Loucy (cell line): ENCODE data around the gene SPSB1.

ENCODE experiments used
- H2AFZ ChIP-seq: fragments of 200-600 bp; sonication (generic); 2 replicates; pipeline ENCODE4 v1.6.0; 2016; ENCODE audit warnings: antibody characterized with exemption, mild to moderate bottlenecking, low read length, moderate library complexity
- H3F3A ChIP-seq: fragments of 200-600 bp; 2 replicates; pipeline ENCODE4 v1.6.0; 2016; ENCODE audit warnings: antibody characterized with exemption, low read depth, mild to moderate bottlenecking
- H3K27me3 ChIP-seq: fragments of 200-600 bp; sonication (generic); 2 replicates; pipeline ENCODE4 v1.6.1; 2014; ENCODE audit warnings: low read length, mild to moderate bottlenecking; ENCODE audit not compliant: insufficient read depth, poor library complexity, severe bottlenecking
- H3K36me3 ChIP-seq: fragments of 200-600 bp; sonication (generic); 2 replicates; pipeline ENCODE4 v1.6.1; 2016; ENCODE audit warnings: low read length; ENCODE audit not compliant: insufficient read depth
- H3K4me1 ChIP-seq: fragments of 200-600 bp; sonication (generic); 2 replicates; pipeline ENCODE4 v1.5.1; 2014; ENCODE audit warnings: low read length, mild to moderate bottlenecking; ENCODE audit not compliant: insufficient read depth, poor library complexity, severe bottlenecking
- H3K4me2 ChIP-seq: fragments of 200-600 bp; sonication (generic); 2 replicates; pipeline ENCODE4 v1.6.0; 2014; ENCODE audit warnings: antibody characterized with exemption, low read length, low read depth, mild to moderate bottlenecking; ENCODE audit not compliant: poor library complexity, severe bottlenecking
- H3K4me3 ChIP-seq: fragments of 200-600 bp; sonication (generic); 2 replicates; pipeline ENCODE4 v1.5.1; 2014; ENCODE audit warnings: low read length, mild to moderate bottlenecking, mixed read lengths; ENCODE audit not compliant: poor library complexity, severe bottlenecking
- H3K79me2 ChIP-seq: fragments of 200-600 bp; sonication (generic); 2 replicates; pipeline ENCODE4 v1.6.1; 2014; ENCODE audit warnings: low read length; ENCODE audit not compliant: insufficient read depth
- H3K9ac ChIP-seq: fragments of 200-600 bp; sonication (generic); 2 replicates; pipeline ENCODE4 v1.6.0; 2014; ENCODE audit warnings: mild to moderate bottlenecking, low read depth, low read length, moderate library complexity; ENCODE audit not compliant: poor library complexity, severe bottlenecking
- H3K9me2 ChIP-seq: fragments of 200-600 bp; sonication (generic); replicated peaks from 2 replicates; pipeline ENCODE4 v1.6.1; 2016; ENCODE audit warnings: low read depth, low read length, mixed read lengths
- H3K9me3 ChIP-seq: fragments of 200-600 bp; sonication (generic); 2 replicates; pipeline ENCODE4 v1.6.1; 2014; ENCODE audit warnings: mild to moderate bottlenecking, antibody characterized with exemption, low read length, low read depth; ENCODE audit not compliant: insufficient read depth
- H4K20me1 ChIP-seq: fragments of 200-600 bp; sonication (generic); 2 replicates; pipeline ENCODE4 v1.6.0; 2014; ENCODE audit warnings: antibody characterized with exemption, low read length, mild to moderate bottlenecking; ENCODE audit not compliant: insufficient read depth, poor library complexity, severe bottlenecking
- CTCF ChIP-seq: fragments of 200-600 bp; sonication (generic); conservative IDR thresholded peaks from 2 replicates; pipeline ENCODE4 v1.5.1; 2014; ENCODE audit warnings: mild to moderate bottlenecking, antibody characterized with exemption, low read length
- EZH2phosphoT487 ChIP-seq: fragments of 200-600 bp; IDR thresholded peaks from 2 replicates; pipeline ENCODE4 v1.6.1; 2018; ENCODE audit warnings: antibody characterized with exemption, mild to moderate bottlenecking, moderate library complexity, borderline replicate concordance

Gene SPSB1

DNA sequence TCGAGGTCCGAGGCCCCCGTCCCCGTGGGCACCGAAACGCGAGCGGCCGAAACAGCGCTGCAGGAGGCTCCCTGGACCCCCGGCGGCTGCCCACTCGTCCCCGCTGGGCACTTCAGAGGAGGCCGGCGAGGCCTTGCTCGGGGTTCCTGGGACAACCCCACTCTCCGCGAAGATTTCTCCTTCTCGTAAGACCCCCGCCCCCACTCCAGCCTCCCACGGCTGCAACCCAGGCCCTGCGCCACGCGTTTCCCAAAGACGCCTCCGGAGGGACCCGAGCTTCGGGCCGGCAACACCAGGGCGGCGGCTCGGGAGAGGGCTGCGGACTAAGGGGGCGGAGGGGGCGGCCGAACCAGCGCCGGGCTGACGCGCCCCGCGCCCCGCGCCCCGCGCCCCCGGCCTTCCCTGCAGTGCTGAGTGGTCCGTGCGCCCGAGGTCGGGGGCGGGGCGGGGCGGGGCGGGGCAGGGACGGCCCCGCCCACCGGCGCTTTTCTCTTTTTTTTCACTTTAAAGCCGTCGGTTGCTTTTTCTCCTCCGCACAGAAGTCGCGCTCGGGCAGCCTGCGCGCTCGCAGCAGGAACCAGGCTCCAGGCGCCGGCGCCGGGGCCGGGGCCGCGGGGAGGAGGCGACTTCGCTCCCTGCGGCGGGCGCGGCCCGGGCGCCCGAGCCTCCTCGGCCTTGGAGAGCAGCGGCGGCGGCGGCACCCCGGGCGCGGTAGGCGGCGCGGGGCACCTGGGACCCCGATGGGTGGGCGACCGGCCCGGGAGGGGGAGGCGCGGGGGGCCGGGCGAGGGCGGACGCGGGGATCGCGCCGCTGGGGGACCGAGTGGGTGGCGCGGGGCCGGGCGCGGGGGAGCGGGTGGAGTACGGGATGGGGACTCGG, at the start of gene SPSB1:
Gene SPSB1 (plus strand): TSS at position 534 of the 880 bp plus-strand sequence. CDS start 62,998 bp downstream, outside the sequence.
- H3K4me3 ChIP-seq = peak within 1 kb of the TSS; percentile 96
- no peaks in the 10 kb centered on the region for H3K9me2 ChIP-seq
- H3K36me3 ChIP-seq = no peaks in the 10 kb centered on the region
- H3F3A ChIP-seq = peaks cover 11% of the 10 kb centered on the region
- H3K4me2 ChIP-seq = peak within 1 kb of the TSS; percentile 100
- peaks cover 43% of the 10 kb centered on the region for H4K20me1 ChIP-seq
- peaks cover 40% of the 10 kb centered on the region for H3K4me1 ChIP-seq
- peaks cover 44% of the 10 kb centered on the region for H3K79me2 ChIP-seq
- TF ChIP-seq CTCF (peak; percentile 29), EZH2phosphoT487 (no peak)
- peak within 1 kb of the TSS; percentile 80 for H3K9ac ChIP-seq
- no peaks in the 10 kb centered on the region for H3K27me3 ChIP-seq
- no peaks in the 10 kb centered on the region for H3K9me3 ChIP-seq
- no peak within 1 kb of the TSS for H2AFZ ChIP-seq

- Histone ChIP-seq H3K36me3 (no peaks in the 10 kb centered on the region), H3K79me2 (peaks cover 81% of the 10 kb centered on the region), H3K9me3 (no peaks in the 10 kb centered on the region), H2AFZ (no peak overlapping the region), H3K9me2 (no peaks in the 10 kb centered on the region), H3K4me1 (peaks cover 94% of the 10 kb centered on the region), H3K4me2 (peak overlapping the region; percentile 81), H3K4me3 (peak overlapping the region; percentile 71), H3F3A (no peaks in the 10 kb centered on the region), H3K9ac (peak overlapping the region; percentile 71), H4K20me1 (no peaks in the 10 kb centered on the region), H3K27me3 (no peaks in the 10 kb centered on the region)
- TF ChIP-seq EZH2phosphoT487 = no peak
- TF ChIP-seq CTCF = no peak
Observed at GRCh38 chr1:9243066-9243739, 49.5 kb upstream of the SPSB1 start.

GRCh38 chr1:9244501-9245229, 48.0 kb upstream of the SPSB1 start:
- Histone ChIP-seq H3K9me2 (no peaks in the 10 kb centered on the region), H3K9me3 (no peaks in the 10 kb centered on the region), H2AFZ (no peak overlapping the region), H3F3A (no peaks in the 10 kb centered on the region), H3K79me2 (peaks cover 84% of the 10 kb centered on the region), H3K9ac (peak overlapping the region; percentile 33), H3K27me3 (no peaks in the 10 kb centered on the region), H3K36me3 (no peaks in the 10 kb centered on the region), H3K4me3 (peak overlapping the region; percentile 43), H4K20me1 (no peaks in the 10 kb centered on the region), H3K4me2 (peak overlapping the region; percentile 81), H3K4me1 (peaks cover 86% of the 10 kb centered on the region)
- no peak for TF ChIP-seq CTCF
- no peak for TF ChIP-seq EZH2phosphoT487
